Fibroblast of skin of left quadriceps (primary cell): ENCODE data around the gene IFNL1.
"Not testable (repeated sequence)": the region's sequence is repeated elsewhere in the genome, so short reads cannot be mapped to it uniquely, and the experiment has no call there.

Experiments
- DNase-seq, 2 experiments: peaks; one replicate each; pipeline ENCODE4 v3.0.0-alpha.2; 2013; ENCODE audit warnings: low read depth in 2 of 2

IFNL1 gene

GRCh38 chr19:39296055-39296645 lies at the start of gene IFNL1:
IFNL1 (plus strand) TSS chr19:39296407; CDS start chr19:39296422, 15 bp downstream.
- no peak for DNase-seq

GRCh38 chr19:39246951-39247669 lies 49.1 kb upstream of the IFNL1 start:
- no peak for DNase-seq

- DNase-seq: no peak
These were observed 48.2 kb upstream of the IFNL1 start for GRCh38 chr19:39247701-39248664.

- no peak for DNase-seq
These were observed 47.4 kb upstream of the IFNL1 start, which contains the start of gene IFNL4 for GRCh38 chr19:39248806-39249205. IFNL4 (minus strand) TSS chr19:39248856.

- DNase-seq: no peak
These were observed 45.1 kb upstream of the IFNL1 start for GRCh38 chr19:39251081-39251480.

GRCh38 chr19:39251846-39252245 lies 44.4 kb upstream of the IFNL1 start:
- no peak for DNase-seq

GRCh38 chr19:39252458-39252857 lies 43.7 kb upstream of the IFNL1 start:
- no peak for DNase-seq

GRCh38 chr19:39253374-39254149 lies 42.6 kb upstream of the IFNL1 start:
- DNase-seq: no peak

GRCh38 chr19:39254531-39255345 lies 41.5 kb upstream of the IFNL1 start:
- no peak for DNase-seq

- DNase-seq: no peak
These were observed 39.0 kb upstream of the IFNL1 start for GRCh38 chr19:39257227-39257626.

- no peak for DNase-seq
These were observed 34.5 kb upstream of the IFNL1 start for GRCh38 chr19:39261704-39262103.

- DNase-seq: no peak
These were observed 33.7 kb upstream of the IFNL1 start for GRCh38 chr19:39262496-39262895.

GRCh38 chr19:39263912-39264305 lies 32.3 kb upstream of the IFNL1 start:
- DNase-seq: no peak

- no peak for DNase-seq
These were observed 31.6 kb upstream of the IFNL1 start for GRCh38 chr19:39264306-39265290.

- no peak for DNase-seq
These were observed 30.8 kb upstream of the IFNL1 start for GRCh38 chr19:39265321-39265916.

GRCh38 chr19:39268085-39268484 lies 28.1 kb upstream of the IFNL1 start, which contains the start of gene IFNL2:
IFNL2 (plus strand) TSS chr19:39268396; CDS start chr19:39268569, 173 bp downstream.
- not testable (repeated sequence) for DNase-seq

GRCh38 chr19:39268531-39269223 lies 27.5 kb upstream of the IFNL1 start:
- DNase-seq: not testable (repeated sequence)

GRCh38 chr19:39269369-39269768 lies 26.8 kb upstream of the IFNL1 start:
- not testable (repeated sequence) for DNase-seq
